Epithelial cell of esophagus (primary cell): Measurements from ENCODE around the gene PIM3.
A peak's percentile ranks its signal among the peaks of the same experiment; 100 is the strongest.
"Not testable (repeated sequence)": the region's sequence is repeated elsewhere in the genome, so short reads cannot be mapped to it uniquely, and the experiment has no call there.

Source experiments
- DNase-seq: peaks from one replicate; pipeline ENCODE4 v3.0.0; 2010; ENCODE audit warnings: low read depth
- H3K4me3 ChIP-seq: 2 replicates; pipeline ENCODE4 v1.5.1; 2011; ENCODE audit warnings: mild to moderate bottlenecking, low read length, control low read depth
- CTCF ChIP-seq: IDR thresholded peaks from 2 replicates; pipeline ENCODE4 v1.5.1; 2011; ENCODE audit warnings: low read depth, mild to moderate bottlenecking, low read length, control low read depth, inconsistent platforms; ENCODE audit not compliant: insufficient read depth; ENCODE audit errors: missing control alignments

Gene PIM3

GRCh38 chr22:49944399-49944891, 16.1 kb upstream of the PIM3 start:
- no peak for DNase-seq
- H3K4me3 ChIP-seq = no peak overlapping the region
- TF ChIP-seq CTCF = no peak

- H3K4me3 ChIP-seq, DNase-seq: not testable (repeated sequence)
Observed at GRCh38 chr22:49945042-49945794, 15.4 kb upstream of the PIM3 start.

- H3K4me3 ChIP-seq = no peak overlapping the region
- DNase-seq = peak; percentile 40
- no peak for TF ChIP-seq CTCF
Observed at GRCh38 chr22:49946612-49947295, 13.8 kb upstream of the PIM3 start.

- no peak for DNase-seq
- no peak overlapping the region for H3K4me3 ChIP-seq
- no peak for TF ChIP-seq CTCF
Observed at GRCh38 chr22:49947296-49947622, 13.3 kb upstream of the PIM3 start.

- TF ChIP-seq CTCF = no peak
- DNase-seq = no peak
- peak overlapping the region; percentile 8 for H3K4me3 ChIP-seq
Observed at GRCh38 chr22:49948116-49948957, 12.2 kb upstream of the PIM3 start.

GRCh38 chr22:49948958-49949913, 11.3 kb upstream of the PIM3 start:
- H3K4me3 ChIP-seq = no peak overlapping the region
- TF ChIP-seq CTCF = no peak
- no peak for DNase-seq
